T-helper 1 cell treated with Interleukin-12 subunit alpha and Interleukin-12 subunit beta and Interleukin-4 antibody, amounts not matched to agents 30 μg/mL and 1 μg/mL, for 36 hours (primary cell): ENCODE data around the gene MED10.

Experiments
- H3K27ac Mint-ChIP-seq: one replicate; pipeline ENCODE4 v1.8.0; 2021; ENCODE audit warnings: mild to moderate bottlenecking, mixed read lengths
- H3K27me3 Mint-ChIP-seq: one replicate; pipeline ENCODE4 v1.8.0; 2021; ENCODE audit warnings: low read depth, mixed read lengths
- H3K36me3 Mint-ChIP-seq: one replicate; pipeline ENCODE4 v1.8.0; 2021; ENCODE audit warnings: low read depth, mixed read lengths
- H3K4me1 Mint-ChIP-seq: one replicate; pipeline ENCODE4 v1.8.0; 2021; ENCODE audit warnings: low read depth, mixed read lengths
- H3K4me3 Mint-ChIP-seq: one replicate; pipeline ENCODE4 v1.8.0; 2021; ENCODE audit warnings: mild to moderate bottlenecking, moderate library complexity, mixed read lengths
- H3K9me3 Mint-ChIP-seq: one replicate; pipeline ENCODE4 v1.8.0; 2021; ENCODE audit warnings: mixed read lengths

MED10 gene

GRCh38 chr5:6407558-6408259, 29.4 kb upstream of the MED10 start:
- H3K36me3 Mint-ChIP-seq = no peaks in the 10 kb centered on the region
- H3K27me3 Mint-ChIP-seq = peaks cover 9% of the 10 kb centered on the region
- H3K27ac Mint-ChIP-seq = no peak overlapping the region
- peaks cover 1% of the 10 kb centered on the region for H3K4me1 Mint-ChIP-seq
- no peak overlapping the region for H3K4me3 Mint-ChIP-seq
- H3K9me3 Mint-ChIP-seq = no peaks in the 10 kb centered on the region

GRCh38 chr5:6405591-6405990, 27.2 kb upstream of the MED10 start:
- no peaks in the 10 kb centered on the region for H3K9me3 Mint-ChIP-seq

GRCh38 chr5:6404129-6404528, 25.8 kb upstream of the MED10 start:
- Mint-ChIP-seq H3K9me3 (no peaks in the 10 kb centered on the region), H3K27me3 (peaks cover 19% of the 10 kb centered on the region), H3K27ac (no peak overlapping the region), H3K4me1 (peaks cover 1% of the 10 kb centered on the region), H3K4me3 (no peak overlapping the region), H3K36me3 (no peaks in the 10 kb centered on the region)

More at GRCh38 chr5:6405591-6405990, 27.2 kb upstream of the MED10 start:
- Mint-ChIP-seq H3K27me3 (peaks cover 19% of the 10 kb centered on the region), H3K4me1 (peaks cover 1% of the 10 kb centered on the region), H3K36me3 (no peaks in the 10 kb centered on the region), H3K4me3 (no peak overlapping the region), H3K27ac (no peak overlapping the region)

GRCh38 chr5:6403416-6403815, 25.1 kb upstream of the MED10 start:
- Mint-ChIP-seq H3K4me1 (peaks cover 1% of the 10 kb centered on the region), H3K36me3 (no peaks in the 10 kb centered on the region), H3K4me3 (no peak overlapping the region), H3K27me3 (peaks cover 19% of the 10 kb centered on the region), H3K27ac (no peak overlapping the region), H3K9me3 (no peaks in the 10 kb centered on the region)

GRCh38 chr5:6402939-6403338, 24.6 kb upstream of the MED10 start:
- Mint-ChIP-seq H3K27me3 (peaks cover 19% of the 10 kb centered on the region), H3K4me3 (no peak overlapping the region), H3K36me3 (no peaks in the 10 kb centered on the region), H3K27ac (no peak overlapping the region), H3K4me1 (peaks cover 1% of the 10 kb centered on the region), H3K9me3 (no peaks in the 10 kb centered on the region)

GRCh38 chr5:6401410-6401809, 23.1 kb upstream of the MED10 start:
- Mint-ChIP-seq H3K4me1 (peaks cover 1% of the 10 kb centered on the region), H3K36me3 (no peaks in the 10 kb centered on the region), H3K27ac (no peak overlapping the region)

GRCh38 chr5:6399980-6400910, 21.9 kb upstream of the MED10 start:
- H3K4me1 Mint-ChIP-seq = peaks cover 1% of the 10 kb centered on the region
- no peaks in the 10 kb centered on the region for H3K9me3 Mint-ChIP-seq
- H3K27me3 Mint-ChIP-seq = peaks cover 11% of the 10 kb centered on the region
- H3K27ac Mint-ChIP-seq = no peak overlapping the region
- no peaks in the 10 kb centered on the region for H3K36me3 Mint-ChIP-seq
- no peak overlapping the region for H3K4me3 Mint-ChIP-seq

More at GRCh38 chr5:6401410-6401809, 23.1 kb upstream of the MED10 start:
- Mint-ChIP-seq H3K9me3 (no peaks in the 10 kb centered on the region), H3K4me3 (no peak overlapping the region), H3K27me3 (peaks cover 19% of the 10 kb centered on the region)

GRCh38 chr5:6398570-6399230, 20.4 kb upstream of the MED10 start:
- H3K36me3 Mint-ChIP-seq = no peaks in the 10 kb centered on the region
- H3K27ac Mint-ChIP-seq = no peak overlapping the region
- no peaks in the 10 kb centered on the region for H3K9me3 Mint-ChIP-seq
- peaks cover 10% of the 10 kb centered on the region for H3K27me3 Mint-ChIP-seq
- no peak overlapping the region for H3K4me3 Mint-ChIP-seq
- peaks cover 2% of the 10 kb centered on the region for H3K4me1 Mint-ChIP-seq

GRCh38 chr5:6397536-6398269, 19.4 kb upstream of the MED10 start:
- Mint-ChIP-seq H3K27me3 (peaks cover 17% of the 10 kb centered on the region), H3K9me3 (peaks cover 4% of the 10 kb centered on the region), H3K27ac (no peak overlapping the region), H3K4me3 (no peak overlapping the region), H3K4me1 (peaks cover 9% of the 10 kb centered on the region), H3K36me3 (peaks cover 1% of the 10 kb centered on the region)

GRCh38 chr5:6396836-6397535, 18.6 kb upstream of the MED10 start:
- Mint-ChIP-seq H3K27me3 (peaks cover 18% of the 10 kb centered on the region), H3K4me3 (no peak overlapping the region), H3K4me1 (peaks cover 9% of the 10 kb centered on the region), H3K9me3 (peaks cover 4% of the 10 kb centered on the region), H3K36me3 (peaks cover 1% of the 10 kb centered on the region), H3K27ac (no peak overlapping the region)

- H3K4me3 Mint-ChIP-seq = no peak overlapping the region
- H3K9me3 Mint-ChIP-seq = peaks cover 5% of the 10 kb centered on the region
- H3K27me3 Mint-ChIP-seq = peaks cover 13% of the 10 kb centered on the region
- peaks cover 1% of the 10 kb centered on the region for H3K36me3 Mint-ChIP-seq
- H3K27ac Mint-ChIP-seq = no peak overlapping the region
- peaks cover 9% of the 10 kb centered on the region for H3K4me1 Mint-ChIP-seq
Observed at GRCh38 chr5:6396043-6396442, 17.7 kb upstream of the MED10 start.

- H3K27ac Mint-ChIP-seq = no peak overlapping the region
- H3K36me3 Mint-ChIP-seq = peaks cover 1% of the 10 kb centered on the region
- H3K4me3 Mint-ChIP-seq = no peak overlapping the region
- peaks cover 9% of the 10 kb centered on the region for H3K4me1 Mint-ChIP-seq
- peaks cover 9% of the 10 kb centered on the region for H3K9me3 Mint-ChIP-seq
- H3K27me3 Mint-ChIP-seq = peaks cover 13% of the 10 kb centered on the region
Observed at GRCh38 chr5:6395621-6396020, 17.3 kb upstream of the MED10 start.

GRCh38 chr5:6395102-6395445, 16.7 kb upstream of the MED10 start:
- H3K4me3 Mint-ChIP-seq = no peak overlapping the region
- peaks cover 9% of the 10 kb centered on the region for H3K4me1 Mint-ChIP-seq
- H3K27me3 Mint-ChIP-seq = peaks cover 14% of the 10 kb centered on the region
- H3K36me3 Mint-ChIP-seq = peaks cover 1% of the 10 kb centered on the region
- no peak overlapping the region for H3K27ac Mint-ChIP-seq
- H3K9me3 Mint-ChIP-seq = peaks cover 12% of the 10 kb centered on the region
